ENCODE results near the gene GRM2.

GRM2 gene

GRCh38 chr3:51715231-51715976 is 8.5 kb downstream of the GRM2 start:
- H3K36me3 ChIP-seq (ENCODE audit: insufficient read depth, low read length) = no peaks in the 10 kb centered on the region
- H2AFZ ChIP-seq (ENCODE audit: low read length, unreplicated experiment) = no peak overlapping the region
- no peaks in the 10 kb centered on the region for H3K4me1 ChIP-seq (ENCODE audit: control insufficient read depth, insufficient read depth, low read length, unreplicated experiment)
- H3K79me2 ChIP-seq (ENCODE audit: control insufficient read depth, insufficient read depth, low read length, unreplicated experiment) = no peaks in the 10 kb centered on the region
- no peak overlapping the region for H3K27ac ChIP-seq (ENCODE audit: low read depth, low read length)
- H3K27me3 ChIP-seq (ENCODE audit: insufficient read depth, low read length) = 0 out of 2 replicates have a peak, but pooled peaks cover 3% of the 10 kb centered on the region
- H3K4me3 ChIP-seq (ENCODE audit: low read depth, low read length) = no peak overlapping the region

GRCh38 chr3:51715977-51716294 is 9.1 kb downstream of the GRM2 start:
- H3K27ac ChIP-seq (ENCODE audit: low read depth, low read length) = no peak overlapping the region
- H3K4me1 ChIP-seq (ENCODE audit: control insufficient read depth, insufficient read depth, low read length, unreplicated experiment) = no peaks in the 10 kb centered on the region
- no peak overlapping the region for H3K4me3 ChIP-seq (ENCODE audit: low read depth, low read length)
- H3K27me3 ChIP-seq (ENCODE audit: insufficient read depth, low read length) = 0 out of 2 replicates have a peak, but pooled peaks cover 3% of the 10 kb centered on the region
- no peaks in the 10 kb centered on the region for H3K36me3 ChIP-seq (ENCODE audit: insufficient read depth, low read length)
- H2AFZ ChIP-seq (ENCODE audit: low read length, unreplicated experiment) = no peak overlapping the region
- H3K79me2 ChIP-seq (ENCODE audit: control insufficient read depth, insufficient read depth, low read length, unreplicated experiment) = no peaks in the 10 kb centered on the region

GRCh38 chr3:51716805-51717204 is 9.9 kb downstream of the GRM2 start:
- no peaks in the 10 kb centered on the region for H3K79me2 ChIP-seq (ENCODE audit: control insufficient read depth, insufficient read depth, low read length, unreplicated experiment)
- no peak overlapping the region for H3K27ac ChIP-seq (ENCODE audit: low read depth, low read length)
- H3K27me3 ChIP-seq (ENCODE audit: insufficient read depth, low read length) = 0 out of 2 replicates have a peak, but pooled peaks cover 3% of the 10 kb centered on the region
- H2AFZ ChIP-seq (ENCODE audit: low read length, unreplicated experiment) = no peak overlapping the region
- no peaks in the 10 kb centered on the region for H3K36me3 ChIP-seq (ENCODE audit: insufficient read depth, low read length)
- no peaks in the 10 kb centered on the region for H3K4me1 ChIP-seq (ENCODE audit: control insufficient read depth, insufficient read depth, low read length, unreplicated experiment)
- H3K4me3 ChIP-seq (ENCODE audit: low read depth, low read length) = no peak overlapping the region

GRCh38 chr3:51717446-51717845 is 10.6 kb downstream of the GRM2 start:
- H3K27ac ChIP-seq (ENCODE audit: low read depth, low read length) = no peak overlapping the region
- no peaks in the 10 kb centered on the region for H3K36me3 ChIP-seq (ENCODE audit: insufficient read depth, low read length)
- no peaks in the 10 kb centered on the region for H3K79me2 ChIP-seq (ENCODE audit: control insufficient read depth, insufficient read depth, low read length, unreplicated experiment)
- H3K27me3 ChIP-seq (ENCODE audit: insufficient read depth, low read length) = 0 out of 2 replicates have a peak, but pooled peaks cover 3% of the 10 kb centered on the region
- H2AFZ ChIP-seq (ENCODE audit: low read length, unreplicated experiment) = no peak overlapping the region
- H3K4me3 ChIP-seq (ENCODE audit: low read depth, low read length) = no peak overlapping the region
- H3K4me1 ChIP-seq (ENCODE audit: control insufficient read depth, insufficient read depth, low read length, unreplicated experiment) = no peaks in the 10 kb centered on the region

- no peaks in the 10 kb centered on the region for H3K79me2 ChIP-seq (ENCODE audit: control insufficient read depth, insufficient read depth, low read length, unreplicated experiment)
- H3K27me3 ChIP-seq (ENCODE audit: insufficient read depth, low read length) = 0 out of 2 replicates have a peak, but pooled peaks cover 3% of the 10 kb centered on the region
- H3K4me3 ChIP-seq (ENCODE audit: low read depth, low read length) = no peak overlapping the region
- H3K4me1 ChIP-seq (ENCODE audit: control insufficient read depth, insufficient read depth, low read length, unreplicated experiment) = no peaks in the 10 kb centered on the region
- no peak overlapping the region for H3K27ac ChIP-seq (ENCODE audit: low read depth, low read length)
- no peak overlapping the region for H2AFZ ChIP-seq (ENCODE audit: low read length, unreplicated experiment)
- H3K36me3 ChIP-seq (ENCODE audit: insufficient read depth, low read length) = no peaks in the 10 kb centered on the region
Measured at GRCh38 chr3:51717947-51718346, 11.1 kb downstream of the GRM2 start.

GRCh38 chr3:51718547-51719409 is 11.9 kb downstream of the GRM2 start:
- H2AFZ ChIP-seq (ENCODE audit: low read length, unreplicated experiment) = no peak overlapping the region
- 0 out of 2 replicates have a peak, but pooled peaks cover 3% of the 10 kb centered on the region for H3K27me3 ChIP-seq (ENCODE audit: insufficient read depth, low read length)
- H3K36me3 ChIP-seq (ENCODE audit: insufficient read depth, low read length) = no peaks in the 10 kb centered on the region
- H3K4me3 ChIP-seq (ENCODE audit: low read depth, low read length) = no peak overlapping the region
- H3K79me2 ChIP-seq (ENCODE audit: control insufficient read depth, insufficient read depth, low read length, unreplicated experiment) = no peaks in the 10 kb centered on the region
- no peaks in the 10 kb centered on the region for H3K4me1 ChIP-seq (ENCODE audit: control insufficient read depth, insufficient read depth, low read length, unreplicated experiment)
- H3K27ac ChIP-seq (ENCODE audit: low read depth, low read length) = no peak overlapping the region

- Histone ChIP-seq H3K4me3 (ENCODE audit: low read depth, low read length) (no peak overlapping the region), H2AFZ (ENCODE audit: low read length, unreplicated experiment) (no peak overlapping the region), H3K27ac (ENCODE audit: low read depth, low read length) (no peak overlapping the region)
Measured at GRCh38 chr3:51719410-51720025, 12.7 kb downstream of the GRM2 start.

GRCh38 chr3:51720292-51721061 is 13.6 kb downstream of the GRM2 start:
- peaks cover 6% of the 10 kb centered on the region; the same call in 1 of the 2 replicates for H3K27me3 ChIP-seq (ENCODE audit: insufficient read depth, low read length)
- no peak overlapping the region for H3K4me3 ChIP-seq (ENCODE audit: low read depth, low read length)
- H3K4me1 ChIP-seq (ENCODE audit: control insufficient read depth, insufficient read depth, low read length, unreplicated experiment) = no peaks in the 10 kb centered on the region
- no peaks in the 10 kb centered on the region for H3K79me2 ChIP-seq (ENCODE audit: control insufficient read depth, insufficient read depth, low read length, unreplicated experiment)
- no peaks in the 10 kb centered on the region for H3K36me3 ChIP-seq (ENCODE audit: insufficient read depth, low read length)
- no peak overlapping the region for H3K27ac ChIP-seq (ENCODE audit: low read depth, low read length)
- no peak overlapping the region for H2AFZ ChIP-seq (ENCODE audit: low read length, unreplicated experiment)

More at GRCh38 chr3:51719410-51720025, 12.7 kb downstream of the GRM2 start:
- Histone ChIP-seq H3K27me3 (ENCODE audit: insufficient read depth, low read length) (no peaks in the 10 kb centered on the region), H3K4me1 (ENCODE audit: control insufficient read depth, insufficient read depth, low read length, unreplicated experiment) (no peaks in the 10 kb centered on the region), H3K36me3 (ENCODE audit: insufficient read depth, low read length) (no peaks in the 10 kb centered on the region), H3K79me2 (ENCODE audit: control insufficient read depth, insufficient read depth, low read length, unreplicated experiment) (no peaks in the 10 kb centered on the region)

- no peak overlapping the region for H3K27ac ChIP-seq (ENCODE audit: low read depth, low read length)
- H3K79me2 ChIP-seq (ENCODE audit: control insufficient read depth, insufficient read depth, low read length, unreplicated experiment) = no peaks in the 10 kb centered on the region
Measured at GRCh38 chr3:51721062-51721745, 14.3 kb downstream of the GRM2 start.

More at GRCh38 chr3:51721062-51721745, 14.3 kb downstream of the GRM2 start:
- H2AFZ ChIP-seq (ENCODE audit: low read length, unreplicated experiment) = no peak overlapping the region
- no peaks in the 10 kb centered on the region for H3K4me1 ChIP-seq (ENCODE audit: control insufficient read depth, insufficient read depth, low read length, unreplicated experiment)
- H3K4me3 ChIP-seq (ENCODE audit: low read depth, low read length) = no peak overlapping the region
- H3K27me3 ChIP-seq (ENCODE audit: insufficient read depth, low read length) = peaks cover 8% of the 10 kb centered on the region; the same call in 1 of the 2 replicates
- no peaks in the 10 kb centered on the region for H3K36me3 ChIP-seq (ENCODE audit: insufficient read depth, low read length)

All from ACC112 (cell line).